Neuronal stem cell (in vitro differentiated cells): ENCODE data around the gene NEMP2.

Source experiments
- DNase-seq: peaks from one replicate; pipeline ENCODE4 v3.0.0-alpha.2; 2013; ENCODE audit warnings: low spot score
- H2AFZ ChIP-seq: one replicate; pipeline ENCODE4 v1.6.1; 2013; ENCODE audit warnings: mild to moderate bottlenecking, low read length, inconsistent platforms
- H2AK5ac ChIP-seq: 2 replicates; pipeline ENCODE4 v1.6.1; 2013; ENCODE audit warnings: low read depth, mild to moderate bottlenecking, inconsistent platforms, low read length, moderate library complexity, mixed read lengths
- H2BK120ac ChIP-seq: 2 replicates; pipeline ENCODE4 v1.6.1; 2013; ENCODE audit warnings: low read depth, mild to moderate bottlenecking, inconsistent platforms, low read length, moderate library complexity, mixed read lengths
- H2BK12ac ChIP-seq: one replicate; pipeline ENCODE4 v1.6.1; 2013; ENCODE audit warnings: low read length, inconsistent platforms
- H2BK15ac ChIP-seq: 2 replicates; pipeline ENCODE4 v1.6.1; 2013; ENCODE audit warnings: mild to moderate bottlenecking, low read length, inconsistent platforms, mixed read lengths
- H2BK5ac ChIP-seq: one replicate; pipeline ENCODE4 v1.6.1; 2013; ENCODE audit warnings: inconsistent platforms, mild to moderate bottlenecking, low read length, moderate library complexity
- H3K14ac ChIP-seq: one replicate; pipeline ENCODE4 v1.6.1; 2013; ENCODE audit warnings: low read length, inconsistent platforms
- H3K18ac ChIP-seq: 2 replicates; pipeline ENCODE4 v1.6.1; 2013; ENCODE audit warnings: low read length, inconsistent platforms
- H3K23ac ChIP-seq: 2 replicates; pipeline ENCODE4 v1.6.1; 2013; ENCODE audit warnings: low read depth, mild to moderate bottlenecking, mixed read lengths, low read length, inconsistent platforms; ENCODE audit not compliant: poor library complexity
- H3K27ac ChIP-seq: replicated peaks from 3 replicates; pipeline ENCODE4 v1.5.1; 2013; ENCODE audit warnings: low read length, inconsistent platforms
- H3K27me3 ChIP-seq, 3 experiments: 2 replicates each; pipeline ENCODE4 v1.6.1; 2013; ENCODE audit warnings: low read length in 3 of 3, mild to moderate bottlenecking in 2 of 3, inconsistent platforms in 1 of 3, low read depth in 1 of 3, mixed read lengths in 1 of 3, moderate library complexity in 1 of 3; ENCODE audit not compliant: control insufficient read depth in 3 of 3, insufficient read depth in 3 of 3
- H3K36me3 ChIP-seq, 2 donors: replicated peaks in 1 of 2; 2 replicates each; pipeline ENCODE4 v1.6.1; 2013; ENCODE audit warnings: low read length in 2 of 2; ENCODE audit not compliant: control insufficient read depth in 2 of 2, insufficient read depth in 2 of 2
- H3K4ac ChIP-seq: 2 replicates; pipeline ENCODE4 v1.6.1; 2013; ENCODE audit warnings: inconsistent platforms, mild to moderate bottlenecking, low read length, moderate library complexity
- H3K4me1 ChIP-seq, 2 donors: 1 replicate in 1 of 2; 2 replicates in 1 of 2; pipeline ENCODE4 v1.6.1; 2013; ENCODE audit warnings: low read length in 2 of 2, low read depth in 1 of 2; ENCODE audit not compliant: control insufficient read depth in 2 of 2, insufficient read depth in 1 of 2
- H3K4me2 ChIP-seq: one replicate; pipeline ENCODE4 v1.6.1; 2013; ENCODE audit warnings: mild to moderate bottlenecking, low read length, inconsistent platforms; ENCODE audit not compliant: insufficient read depth, poor library complexity, severe bottlenecking
- H3K4me3 ChIP-seq, 2 donors: 2 replicates each; pipeline ENCODE4 v1.5.1; 2013; ENCODE audit warnings: low read length in 2 of 2, mild to moderate bottlenecking in 2 of 2, inconsistent platforms in 1 of 2, moderate library complexity in 1 of 2
- H3K79me1 ChIP-seq: one replicate; pipeline ENCODE4 v1.6.1; 2013; ENCODE audit warnings: low read depth, mild to moderate bottlenecking, inconsistent platforms, low read length, moderate library complexity
- H3K9ac ChIP-seq: one replicate; pipeline ENCODE4 v1.6.1; 2013; ENCODE audit warnings: mild to moderate bottlenecking, low read depth, low read length, inconsistent platforms; ENCODE audit not compliant: poor library complexity
- H3K9me3 ChIP-seq, 2 donors: replicated peaks in 1 of 2; 2 replicates each; pipeline versions ENCODE3 to v1.6.1; 2013; ENCODE audit warnings: low read length in 2 of 2, mild to moderate bottlenecking in 2 of 2, inconsistent platforms in 1 of 2, low read depth in 1 of 2, mixed read lengths in 1 of 2, moderate library complexity in 1 of 2; ENCODE audit not compliant: control insufficient read depth in 2 of 2, insufficient read depth in 1 of 2
- H4K8ac ChIP-seq: one replicate; pipeline ENCODE4 v1.6.1; 2013; ENCODE audit warnings: low read depth, mild to moderate bottlenecking, inconsistent platforms, low read length, moderate library complexity
- H4K91ac ChIP-seq: one replicate; pipeline ENCODE4 v1.6.1; 2013; ENCODE audit warnings: low read length, low read depth, mild to moderate bottlenecking, inconsistent platforms; ENCODE audit not compliant: poor library complexity
- WGBS, 2 donors: extraction: QIAGEN DNeasy Blood & Tissue Kit; methylation state at CpG; one replicate each; pipeline ENCODE4 v1.1.7; 2013; ENCODE audit warnings: missing lambda C conversion rate in 2 of 2, mixed read lengths in 1 of 2; ENCODE audit not compliant: insufficient read length in 2 of 2, insufficient replicate concordance in 1 of 2; ENCODE audit errors: extremely low coverage in 2 of 2; 5-methylcytosine and 5-hydroxymethylcytosine counted together

Gene NEMP2

DNA sequence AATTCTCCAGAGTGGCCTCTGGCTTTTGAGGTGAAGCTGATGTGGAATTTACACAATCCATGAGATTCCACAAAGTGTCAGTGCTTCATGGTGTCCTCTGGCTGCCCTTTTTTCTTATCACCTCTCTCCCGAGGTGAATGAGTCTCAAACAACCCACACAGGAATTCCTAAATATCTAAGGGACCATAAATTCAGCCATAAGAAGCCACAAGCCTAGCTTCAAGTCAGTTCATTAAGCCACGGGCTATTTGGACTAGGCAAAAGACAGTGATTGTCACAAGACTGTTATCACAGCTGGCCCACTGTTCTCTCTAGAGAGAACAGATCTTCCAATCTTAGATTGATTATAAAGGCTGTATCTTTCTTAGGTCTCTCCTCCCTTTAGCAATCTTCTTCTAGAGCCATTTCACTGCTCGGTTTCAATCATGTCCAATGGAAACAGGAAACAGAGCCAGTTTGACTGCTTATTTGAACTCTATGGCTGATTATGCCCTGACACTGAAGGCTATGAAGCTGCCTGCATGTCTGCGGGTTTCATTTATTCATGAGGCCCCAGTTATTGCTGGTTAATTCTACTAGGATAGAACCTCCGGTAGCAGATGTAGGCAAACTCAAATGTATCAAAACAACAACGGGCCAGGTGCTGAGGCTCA is 4.1 kb downstream of the NEMP2 start:
- WGBS, 2 donors = no CpG with 5 or more reads among the region's 6 CpGs
- H4K91ac ChIP-seq = no peak overlapping the region
- H4K8ac ChIP-seq = no peak overlapping the region
- H3K79me1 ChIP-seq = no peaks in the 10 kb centered on the region
- no peaks in the 10 kb centered on the region for H3K27me3 ChIP-seq
- H3K4me1 ChIP-seq = peaks cover 4 to 5% of the 10 kb centered on the region in 2 donors
- H2BK12ac ChIP-seq = no peak overlapping the region
- no peak overlapping the region for H3K18ac ChIP-seq
- no peak overlapping the region for H3K4me2 ChIP-seq
- H3K23ac ChIP-seq = no peak overlapping the region
- H2AFZ ChIP-seq = peak overlapping the region; percentile 2
- no peak overlapping the region for H2AK5ac ChIP-seq
- no peaks in the 10 kb centered on the region for H3K36me3 ChIP-seq
- no peak overlapping the region for H3K9ac ChIP-seq
- no peak overlapping the region for H3K4ac ChIP-seq
- no peak for DNase-seq
- H2BK120ac ChIP-seq = no peak overlapping the region
- no peaks in the 10 kb centered on the region for H3K9me3 ChIP-seq
- no peak overlapping the region for H3K4me3 ChIP-seq
- H3K14ac ChIP-seq = no peak overlapping the region
- no peak overlapping the region for H3K27ac ChIP-seq
- no peak overlapping the region for H2BK15ac ChIP-seq
- no peak overlapping the region for H2BK5ac ChIP-seq

DNA sequence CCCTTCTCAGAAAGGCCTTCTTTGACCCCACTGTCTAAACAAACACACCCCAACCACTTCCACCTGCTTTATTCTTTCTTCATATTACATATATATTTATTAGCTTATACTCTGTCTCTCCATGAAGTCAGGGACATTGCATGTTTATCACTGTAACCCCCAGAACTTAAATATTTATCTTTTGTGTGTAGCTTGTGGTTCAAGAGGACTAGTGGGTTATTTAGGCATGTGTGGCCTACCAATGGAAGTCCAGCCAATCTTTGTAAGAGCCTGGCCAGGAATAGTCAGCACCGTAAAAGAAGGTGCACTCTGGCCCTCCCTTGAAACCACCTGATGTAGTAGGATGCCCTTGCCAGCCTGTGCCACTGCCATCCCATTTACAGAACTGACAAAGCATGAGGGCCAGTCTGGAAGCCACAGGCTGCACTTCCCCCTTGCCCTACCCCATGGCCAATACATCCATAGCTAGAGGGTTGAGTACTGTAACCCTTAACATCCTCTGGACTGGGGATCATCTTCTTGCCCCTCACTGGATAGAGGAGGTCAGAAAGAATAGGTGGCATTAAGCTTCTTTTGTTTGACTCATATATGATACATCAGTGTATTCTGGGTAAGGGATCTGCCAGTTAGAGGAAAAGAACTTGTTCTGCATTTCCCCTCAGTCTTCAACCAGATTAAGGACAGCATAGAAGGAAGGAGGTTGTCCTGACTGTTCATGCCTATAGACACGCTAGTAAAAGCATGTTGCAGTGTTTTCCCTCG is 4.9 kb downstream of the NEMP2 start:
- H3K27ac ChIP-seq = no peak overlapping the region
- no peaks in the 10 kb centered on the region for H3K9me3 ChIP-seq
- H3K9ac ChIP-seq = no peak overlapping the region
- H2BK120ac ChIP-seq = no peak overlapping the region
- no peak overlapping the region for H4K8ac ChIP-seq
- H3K36me3 ChIP-seq = no peaks in the 10 kb centered on the region
- H3K4me2 ChIP-seq = no peak overlapping the region
- no CpG with 5 or more reads among the region's 3 CpGs for WGBS, 2 donors
- H2AK5ac ChIP-seq = no peak overlapping the region
- H2BK12ac ChIP-seq = no peak overlapping the region
- no peak overlapping the region for H2BK5ac ChIP-seq
- H3K14ac ChIP-seq = no peak overlapping the region
- H3K79me1 ChIP-seq = no peaks in the 10 kb centered on the region
- no peak overlapping the region for H2AFZ ChIP-seq
- no peak overlapping the region for H2BK15ac ChIP-seq
- no peak overlapping the region for H3K4ac ChIP-seq
- no peaks in the 10 kb centered on the region for H3K27me3 ChIP-seq
- H4K91ac ChIP-seq = no peak overlapping the region
- DNase-seq = no peak
- no peak overlapping the region for H3K23ac ChIP-seq
- no peak overlapping the region for H3K18ac ChIP-seq
- H3K4me3 ChIP-seq = no peak overlapping the region
- peaks cover 4 to 5% of the 10 kb centered on the region in 2 donors for H3K4me1 ChIP-seq

DNA sequence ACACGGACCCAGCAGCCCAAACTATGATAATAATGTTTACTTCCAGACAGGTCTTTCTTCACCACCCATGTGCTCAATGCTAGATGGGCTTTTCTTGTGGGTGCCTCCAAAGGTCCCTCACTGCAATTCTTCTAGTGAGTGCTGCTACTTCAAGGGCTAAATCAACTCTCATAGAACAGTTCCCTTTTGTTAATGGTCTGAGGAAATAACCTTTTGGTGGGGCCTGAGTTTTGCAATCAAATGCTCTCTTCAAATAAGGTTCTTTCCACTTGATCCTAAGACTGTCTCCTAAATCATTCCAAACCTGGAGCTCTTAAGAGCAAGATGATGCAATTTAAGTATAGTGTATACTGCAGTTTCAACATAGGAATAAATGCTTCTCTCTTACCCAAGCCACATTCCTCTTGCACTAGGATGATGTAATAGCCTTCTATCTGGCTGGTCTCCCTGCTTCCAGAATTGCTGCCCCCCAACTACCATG is 6.0 kb downstream of the NEMP2 start:
- no CpG with 5 or more reads among the region's 1 CpG for WGBS, 2 donors
- no peak overlapping the region for H3K4ac ChIP-seq
- no peak for DNase-seq

DNA sequence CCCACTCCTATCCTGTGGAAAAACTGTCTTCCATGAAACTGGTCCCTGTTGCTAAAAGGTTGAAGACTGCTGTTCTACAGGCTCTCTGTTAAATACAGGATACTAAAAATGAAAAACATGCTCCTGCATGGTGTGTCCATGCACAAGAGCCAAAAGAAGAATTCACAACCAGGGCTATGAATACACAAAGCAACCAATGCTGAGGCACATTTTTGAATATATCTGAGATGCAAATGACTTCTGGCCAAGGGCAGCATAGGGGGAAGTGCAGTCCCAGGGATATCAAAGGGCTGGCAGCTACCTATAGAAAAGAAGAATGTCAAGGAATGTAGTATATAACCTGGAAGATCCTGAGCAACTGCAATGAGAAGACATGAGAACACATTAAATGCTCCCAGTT is 6.6 kb downstream of the NEMP2 start:
- Histone ChIP-seq H3K9me3 (no peaks in the 10 kb centered on the region), H3K27me3 (no peaks in the 10 kb centered on the region), H2BK15ac (no peak overlapping the region), H2BK12ac (no peak overlapping the region), H3K4me2 (no peak overlapping the region), H2AFZ (no peak overlapping the region), H3K4me1 (no peaks in the 10 kb centered on the region), H2BK120ac (no peak overlapping the region), H3K18ac (no peak overlapping the region), H4K91ac (no peak overlapping the region), H3K23ac (no peak overlapping the region), H3K4me3 (no peak overlapping the region), H3K4ac (no peak overlapping the region), H2AK5ac (no peak overlapping the region), H3K79me1 (no peaks in the 10 kb centered on the region), H2BK5ac (no peak overlapping the region), H4K8ac (no peak overlapping the region), H3K14ac (no peak overlapping the region), H3K36me3 (no peaks in the 10 kb centered on the region), H3K27ac (no peak overlapping the region), H3K9ac (no peak overlapping the region)
- no peak for DNase-seq

More for the DNA sequence above, 6.0 kb downstream of the NEMP2 start:
- Histone ChIP-seq H3K14ac (no peak overlapping the region), H4K8ac (no peak overlapping the region), H3K27ac (no peak overlapping the region), H4K91ac (no peak overlapping the region), H2AK5ac (no peak overlapping the region), H3K27me3 (no peaks in the 10 kb centered on the region), H3K36me3 (no peaks in the 10 kb centered on the region), H3K9me3 (no peaks in the 10 kb centered on the region), H3K79me1 (no peaks in the 10 kb centered on the region), H2BK5ac (no peak overlapping the region), H3K18ac (no peak overlapping the region), H2BK120ac (no peak overlapping the region), H3K4me2 (no peak overlapping the region), H2BK15ac (no peak overlapping the region), H2BK12ac (no peak overlapping the region), H3K4me3 (no peak overlapping the region), H3K4me1 (no peaks in the 10 kb centered on the region), H2AFZ (no peak overlapping the region), H3K9ac (no peak overlapping the region), H3K23ac (no peak overlapping the region)
